Suprapubic skin (tissue), 4 donors: ENCODE data around the gene RAD54L. TPM values are rescaled to one million over a fixed set of nuclear protein-coding genes. Genes with fewer than 3 reads are reported as not detected.

Experiments
- DNase-seq, 2 donors: peaks; one replicate each; pipeline ENCODE4 v3.0.0-alpha.2; 2019; ENCODE audit warnings: low spot score in 2 of 2
- H3K27ac ChIP-seq: fragments of 200-600 bp; sonication (generic); one replicate; pipeline ENCODE4 v1.5.1; 2019
- H3K27me3 ChIP-seq: fragments of 200-600 bp; sonication (generic); one replicate; pipeline ENCODE4 v1.5.1; 2019
- H3K36me3 ChIP-seq: fragments of 200-600 bp; sonication (generic); one replicate; pipeline ENCODE4 v1.5.1; 2019
- H3K4me1 ChIP-seq: fragments of 200-600 bp; sonication (generic); one replicate; pipeline ENCODE4 v1.5.1; 2019
- H3K4me3 ChIP-seq: fragments of 200-600 bp; sonication (generic); one replicate; pipeline ENCODE4 v1.5.1; 2019; ENCODE audit warnings: mild to moderate bottlenecking
- H3K9me3 ChIP-seq: fragments of 200-600 bp; sonication (generic); one replicate; pipeline ENCODE4 v1.5.1; 2019
- CTCF ChIP-seq, 2 donors: fragments of 200-600 bp in 1 of 2; fragments of 450-650 bp in 1 of 2; sonication (generic) in 1 of 2; IDR thresholded peaks; one replicate each; pipeline ENCODE4 v1.5.1; 2016 to 2019; ENCODE audit warnings: antibody characterized with exemption in 2 of 2, mild to moderate bottlenecking in 1 of 2, moderate library complexity in 1 of 2
- EP300 ChIP-seq: sonication (generic); formaldehyde crosslinking; IDR thresholded peaks from one replicate; pipeline ENCODE4 v1.6.1; 2017; ENCODE audit warnings: antibody characterized with exemption
- POLR2A ChIP-seq, 2 donors: fragments of 450-650 bp; IDR thresholded peaks; one replicate each; pipeline ENCODE4 v1.6.1; 2017; ENCODE audit warnings: antibody characterized with exemption in 2 of 2, mild to moderate bottlenecking in 2 of 2, moderate library complexity in 2 of 2
- POLR2AphosphoS5 ChIP-seq, 3 donors: sonication (generic); formaldehyde crosslinking; IDR thresholded peaks; one replicate each; pipeline ENCODE4 v1.6.1; 2017; ENCODE audit warnings: antibody characterized with exemption in 3 of 3
- WGBS: methylation state at CpG from one replicate; pipeline ENCODE4 v1.1.5; 2018; 5-methylcytosine and 5-hydroxymethylcytosine counted together
- total RNA-seq, 4 donors: library from RNA; depleted of rRNA; stranded (reverse); fragments of >200 nt; gene quantifications; one replicate each; pipeline ENCODE4 v1.1.0, GENCODE V29; 2016

Gene RAD54L
- total RNA-seq, 4 donors from 2014 or later: 1.1 to 6.1 (median 2.1) TPM

- H3K36me3 ChIP-seq: peaks cover 71% of the 10 kb centered on the region
Measured at GRCh38 chr1:46284597-46285564, 37.3 kb downstream of the RAD54L start.

GRCh38 chr1:46285730-46286477, 38.3 kb downstream of the RAD54L start:
- H3K27ac ChIP-seq: no peak overlapping the region
- H3K4me3 ChIP-seq: no peak overlapping the region
- H3K27me3 ChIP-seq: no peaks in the 10 kb centered on the region
- WGBS: 87% methylated on average over 18 of the region's 27 CpGs
- TF ChIP-seq POLR2A (IDR thresholded peaks at IDR 0.05) (no peak), CTCF (IDR thresholded peaks at IDR 0.05) (no peak), EP300 (no peak), POLR2AphosphoS5 (IDR thresholded peaks at IDR 0.05) (no peak)
- DNase-seq: no peak
- peaks cover 61% of the 10 kb centered on the region for H3K36me3 ChIP-seq
- H3K9me3 ChIP-seq: no peaks in the 10 kb centered on the region
- no peaks in the 10 kb centered on the region for H3K4me1 ChIP-seq

More at GRCh38 chr1:46284597-46285564, 37.3 kb downstream of the RAD54L start:
- Histone ChIP-seq H3K27ac (no peak overlapping the region), H3K4me1 (no peaks in the 10 kb centered on the region), H3K27me3 (no peaks in the 10 kb centered on the region), H3K4me3 (no peak overlapping the region), H3K9me3 (no peaks in the 10 kb centered on the region)
- TF ChIP-seq EP300 (no peak), POLR2A (IDR thresholded peaks at IDR 0.05) (no peak), POLR2AphosphoS5 (IDR thresholded peaks at IDR 0.05) (no peak)
- no peak for DNase-seq
- WGBS: 68% methylated on average over 3 of the region's 3 CpGs

GRCh38 chr1:46288485-46289133, 41.0 kb downstream of the RAD54L start:
- Histone ChIP-seq H3K27me3 (no peaks in the 10 kb centered on the region), H3K4me3 (no peak overlapping the region), H3K9me3 (no peaks in the 10 kb centered on the region), H3K27ac (no peak overlapping the region), H3K36me3 (peaks cover 39% of the 10 kb centered on the region), H3K4me1 (no peaks in the 10 kb centered on the region)
- DNase-seq: no peak
- WGBS: 88% methylated on average over 1 of the region's 1 CpG
- TF ChIP-seq POLR2AphosphoS5 (IDR thresholded peaks at IDR 0.05): no peak
- TF ChIP-seq EP300: no peak
- TF ChIP-seq CTCF (IDR thresholded peaks at IDR 0.05): no peak
- no peak for TF ChIP-seq POLR2A (IDR thresholded peaks at IDR 0.05)

- DNase-seq: no peak
- 99% methylated on average over 5 of the region's 5 CpGs for WGBS
Measured at GRCh38 chr1:46289134-46289494, 41.6 kb downstream of the RAD54L start.

More at GRCh38 chr1:46289134-46289494, 41.6 kb downstream of the RAD54L start:
- Histone ChIP-seq H3K4me3 (no peak overlapping the region), H3K36me3 (peaks cover 37% of the 10 kb centered on the region), H3K4me1 (no peaks in the 10 kb centered on the region), H3K27ac (no peak overlapping the region), H3K27me3 (no peaks in the 10 kb centered on the region), H3K9me3 (no peaks in the 10 kb centered on the region)
- no peak for TF ChIP-seq POLR2A (IDR thresholded peaks at IDR 0.05)
- no peak for TF ChIP-seq POLR2AphosphoS5 (IDR thresholded peaks at IDR 0.05)
- no peak for TF ChIP-seq CTCF (IDR thresholded peaks at IDR 0.05)
- no peak for TF ChIP-seq EP300
